IPS-NIHi11 (cell line): ENCODE measurements around the gene SLC30A5.
A peak's percentile ranks its signal among the peaks of the same experiment; 100 is the strongest.
"Not testable (repeated sequence)": the region's sequence is repeated elsewhere in the genome, so short reads cannot be mapped to it uniquely, and the experiment has no call there.

ENCODE experiments used
- DNase-seq: peaks from one replicate; pipeline ENCODE4 v3.0.0; 2012; ENCODE audit warnings: mixed read lengths, low spot score

The SLC30A5 gene

GRCh38 chr5:69105996-69106906, 12.4 kb downstream of the SLC30A5 start:
- DNase-seq, result no peak

- DNase-seq, result not testable (repeated sequence)
These were observed 14.6 kb downstream of the SLC30A5 start for GRCh38 chr5:69108367-69108766.

DNA sequence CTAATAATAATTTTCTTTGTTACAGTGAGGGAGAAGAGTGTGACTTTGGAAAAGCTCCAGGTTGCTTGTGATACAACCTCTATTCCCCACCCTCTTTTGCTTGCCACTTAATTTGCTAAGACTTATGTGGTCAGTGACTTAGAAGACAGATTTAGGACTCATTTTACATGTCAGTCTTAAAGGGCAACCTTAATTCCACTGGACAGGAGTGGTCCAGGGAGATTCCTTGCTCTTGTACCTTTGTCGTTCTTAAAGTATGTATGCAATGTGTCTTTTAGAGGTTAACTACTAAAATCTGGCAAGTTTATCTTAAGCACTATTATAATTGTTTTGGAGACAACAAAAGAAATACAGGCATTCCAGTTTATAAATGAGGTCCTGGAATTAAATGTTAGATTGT, 20.0 kb downstream of the SLC30A5 start:
- DNase-seq, result no peak

DNA sequence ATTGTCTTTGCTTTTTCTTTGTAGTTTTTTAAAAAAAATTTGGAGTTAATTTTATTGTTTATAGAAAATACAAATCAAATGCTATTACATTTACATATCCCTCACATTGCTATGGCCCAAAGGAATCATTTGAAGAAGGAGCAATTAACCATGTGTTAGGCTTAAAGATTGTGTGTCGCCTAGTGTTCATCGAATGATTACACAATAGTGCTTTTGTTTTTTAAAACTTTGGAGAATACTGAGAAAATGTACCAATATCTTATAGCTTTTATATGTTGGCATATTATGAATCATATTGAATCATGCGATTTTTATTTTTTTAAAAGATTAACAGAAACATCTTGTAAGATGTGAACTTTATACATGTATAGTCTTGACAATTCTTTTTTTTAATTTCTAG, 21.7 kb downstream of the SLC30A5 start:
- no peak for DNase-seq

- no peak for DNase-seq
These were observed 35.6 kb downstream of the SLC30A5 start for GRCh38 chr5:69129413-69129812.

GRCh38 chr5:69130241-69130640, 36.4 kb downstream of the SLC30A5 start:
- no peak for DNase-seq

DNA sequence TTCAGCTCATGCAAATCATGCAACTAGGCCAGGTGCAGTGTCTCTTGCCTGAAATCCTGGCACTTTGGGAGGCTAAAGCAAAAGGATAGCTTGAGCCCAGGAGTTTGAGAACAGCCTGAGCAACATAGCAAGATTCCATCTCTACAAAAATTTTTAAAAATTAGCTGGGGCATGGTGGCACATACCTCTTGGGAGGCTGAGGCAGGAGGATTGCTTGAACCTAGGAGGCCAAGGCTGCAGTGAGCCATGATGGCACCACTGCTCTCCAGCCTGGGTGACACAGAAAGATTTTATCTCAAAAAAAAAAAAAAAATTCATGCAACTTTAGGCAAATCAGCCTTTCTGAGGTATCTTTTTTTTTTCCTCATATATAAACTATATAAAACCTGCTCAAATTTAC, 37.5 kb downstream of the SLC30A5 start:
- DNase-seq, result no peak

DNA sequence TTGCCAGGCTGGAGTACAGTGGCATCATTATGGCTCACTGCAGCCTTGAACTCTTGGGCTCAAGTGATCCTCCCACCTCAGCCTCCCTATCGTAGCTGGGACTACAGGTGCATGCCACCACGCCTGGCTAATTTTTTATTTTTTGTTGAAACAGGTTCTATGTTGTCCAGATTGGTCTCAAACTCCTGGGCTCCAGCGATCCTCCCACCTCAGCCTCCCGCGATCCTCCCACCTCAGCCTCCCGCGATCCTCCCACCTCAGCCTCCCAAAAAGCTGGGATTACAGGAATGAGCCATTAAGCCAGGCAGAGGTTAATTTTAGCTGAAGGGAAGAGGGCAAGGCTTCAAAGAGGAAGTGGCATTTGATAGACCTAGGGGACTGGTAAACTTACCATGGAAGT, 40.3 kb downstream of the SLC30A5 start:
- DNase-seq, result no peak

- DNase-seq, result no peak
These were observed 42.5 kb downstream of the SLC30A5 start for GRCh38 chr5:69136293-69136692.

DNA sequence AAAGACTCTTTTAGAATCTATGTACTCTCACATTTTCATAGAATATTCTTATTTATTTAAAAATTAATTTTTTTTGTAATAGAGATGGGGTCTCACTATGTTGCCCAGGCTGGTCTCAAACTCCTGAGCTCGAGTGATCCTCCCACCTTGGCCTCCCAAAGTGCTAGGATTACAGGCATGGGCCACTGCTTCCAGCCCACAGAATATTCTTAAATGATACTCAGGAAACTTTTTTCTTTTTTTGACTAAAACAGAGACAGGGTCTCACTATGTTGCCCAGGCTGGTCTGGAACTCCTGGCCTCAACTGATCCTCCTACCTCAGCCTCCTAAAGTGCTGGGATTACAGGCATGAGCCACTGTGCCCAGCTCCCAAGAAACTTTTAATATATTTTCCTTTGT, 43.4 kb downstream of the SLC30A5 start:
- not testable (repeated sequence) for DNase-seq

DNA sequence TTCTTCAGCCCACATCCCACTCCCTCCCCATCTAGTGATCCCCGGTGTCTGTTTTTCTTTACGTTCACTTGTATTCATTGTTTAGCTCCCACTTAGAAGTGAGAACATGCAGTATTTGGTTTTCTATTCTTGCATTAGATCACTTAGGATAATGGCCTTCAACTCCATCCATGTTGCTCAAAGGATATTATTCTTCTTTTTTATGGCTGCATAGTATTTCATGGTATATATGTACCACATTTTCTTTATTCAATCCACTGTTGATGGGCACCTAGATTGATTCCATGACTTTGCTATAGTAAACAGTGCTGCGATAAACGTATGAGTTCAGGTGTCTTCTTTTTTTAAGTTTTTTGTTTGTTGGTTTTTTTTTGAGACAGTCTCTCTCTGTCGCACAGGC, 44.0 kb downstream of the SLC30A5 start:
- DNase-seq, result no peak

DNA sequence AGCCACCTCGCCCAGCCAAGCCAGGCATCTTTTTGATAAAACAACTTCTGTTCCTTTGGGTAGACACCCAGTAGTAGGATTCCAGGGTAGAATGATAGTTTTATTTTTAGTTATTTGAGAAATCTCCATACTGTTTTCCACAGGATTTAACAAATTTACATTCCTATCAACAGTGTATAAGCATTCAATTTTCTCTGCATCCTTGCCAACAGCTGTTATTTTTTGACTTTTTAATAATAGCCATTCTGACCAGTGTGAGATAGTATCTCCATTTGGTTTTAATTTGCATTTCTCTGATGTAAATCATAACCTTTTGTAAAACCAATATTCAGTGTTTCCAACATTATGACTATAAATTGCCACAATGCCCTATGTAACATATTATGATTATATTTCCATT, 45.0 kb downstream of the SLC30A5 start:
- DNase-seq, result no peak

DNA sequence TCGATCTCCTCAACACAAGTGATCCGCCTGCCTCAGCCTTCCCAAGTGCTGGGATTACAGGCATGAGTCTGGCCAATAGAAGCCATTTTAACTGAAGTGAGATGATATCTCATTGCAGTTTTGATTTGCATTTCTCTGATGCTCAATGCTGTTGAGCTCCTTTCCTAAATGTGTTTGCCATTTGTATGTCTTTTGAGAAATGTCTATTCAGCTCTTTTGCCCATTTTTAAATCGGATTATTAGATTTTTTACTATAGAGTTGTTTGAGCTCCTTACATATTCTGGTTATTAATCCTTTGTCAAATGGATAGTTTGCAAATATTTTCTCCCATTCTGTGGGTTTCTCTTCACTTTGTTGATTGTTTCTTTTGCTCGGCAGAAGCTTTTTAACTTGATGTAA, 46.4 kb downstream of the SLC30A5 start:
- not testable (repeated sequence) for DNase-seq

DNA sequence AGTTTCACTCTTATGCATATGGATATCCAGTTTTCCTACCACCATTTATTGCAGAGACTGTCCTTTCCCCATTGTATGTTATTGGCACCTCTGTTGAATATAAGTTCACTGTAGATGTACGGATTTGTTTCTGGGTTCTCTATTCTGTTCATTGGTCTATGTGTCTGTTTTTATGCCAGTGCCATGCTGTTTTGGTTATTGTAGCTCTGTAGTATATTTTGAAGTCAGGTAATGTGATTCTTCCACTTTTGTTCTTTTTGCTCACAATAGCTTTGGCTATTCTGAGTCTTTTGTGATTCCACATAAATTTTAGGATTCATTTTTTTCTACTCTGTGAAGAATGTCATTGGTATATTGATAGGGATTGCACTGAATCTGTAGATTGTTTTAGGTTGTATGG, 47.0 kb downstream of the SLC30A5 start:
- DNase-seq, result no peak

- not testable (repeated sequence) for DNase-seq
These were observed 54.8 kb downstream of the SLC30A5 start for GRCh38 chr5:69148576-69148975.

GRCh38 chr5:69148981-69149675, 55.3 kb downstream of the SLC30A5 start:
- no peak for DNase-seq

DNA sequence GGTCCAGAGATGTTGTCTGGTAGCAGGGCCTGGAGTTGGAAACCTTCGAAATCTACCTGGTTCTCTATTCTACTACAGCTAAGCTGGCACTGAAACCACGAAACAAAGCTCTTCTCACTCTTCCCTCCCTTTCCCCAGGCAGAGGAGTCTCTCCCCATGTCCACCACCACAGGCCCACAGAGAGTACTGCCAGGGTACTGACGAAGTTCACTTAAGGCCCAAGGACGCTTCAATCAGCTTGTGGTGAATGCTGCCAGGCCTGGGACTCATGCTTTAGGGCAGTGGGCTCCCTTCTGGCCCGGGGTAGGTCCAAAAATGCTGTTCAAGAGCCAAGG, 55.8 kb downstream of the SLC30A5 start:
- no peak for DNase-seq

DNA sequence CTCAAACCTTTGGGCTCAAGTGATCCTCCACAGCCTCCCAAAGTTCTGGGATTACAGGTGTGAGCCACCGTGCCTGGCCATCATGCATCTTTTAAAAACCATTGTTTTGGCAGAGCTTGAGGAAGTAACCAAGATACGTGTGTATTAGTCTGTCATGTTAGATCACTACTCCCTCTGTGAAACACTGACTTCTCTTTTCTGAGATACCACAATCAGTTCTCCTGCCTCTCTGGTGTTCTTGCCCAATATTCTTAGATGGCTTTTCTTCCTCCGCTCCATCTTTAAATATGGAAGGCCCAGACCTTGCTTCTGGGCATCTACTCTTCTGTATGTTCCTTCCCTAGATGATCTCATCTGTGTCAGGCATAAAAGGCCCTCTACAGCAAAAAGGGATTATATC, 58.9 kb downstream of the SLC30A5 start:
- no peak for DNase-seq

DNA sequence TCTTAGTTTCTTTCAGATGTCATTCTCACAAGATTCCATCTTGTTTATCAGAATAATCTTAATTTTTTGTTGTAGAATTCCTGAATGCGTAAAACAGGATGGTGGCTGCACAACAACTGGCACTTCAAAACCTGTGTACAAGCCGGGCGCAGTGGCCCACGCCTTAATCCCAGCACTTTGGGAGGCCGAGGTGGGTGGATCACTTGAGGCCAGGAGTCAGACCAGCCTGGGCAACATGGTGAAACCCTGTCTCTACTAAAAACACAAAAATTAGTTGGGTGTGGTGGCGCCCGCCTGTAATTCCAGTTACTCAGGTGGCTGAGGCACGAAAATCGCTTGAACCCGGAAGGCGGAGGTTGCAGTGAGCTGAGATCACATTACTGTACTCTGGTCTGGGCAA, 62.6 kb downstream of the SLC30A5 start:
- no peak for DNase-seq

GRCh38 chr5:69158039-69158438, 64.2 kb downstream of the SLC30A5 start:
- no peak for DNase-seq

DNA sequence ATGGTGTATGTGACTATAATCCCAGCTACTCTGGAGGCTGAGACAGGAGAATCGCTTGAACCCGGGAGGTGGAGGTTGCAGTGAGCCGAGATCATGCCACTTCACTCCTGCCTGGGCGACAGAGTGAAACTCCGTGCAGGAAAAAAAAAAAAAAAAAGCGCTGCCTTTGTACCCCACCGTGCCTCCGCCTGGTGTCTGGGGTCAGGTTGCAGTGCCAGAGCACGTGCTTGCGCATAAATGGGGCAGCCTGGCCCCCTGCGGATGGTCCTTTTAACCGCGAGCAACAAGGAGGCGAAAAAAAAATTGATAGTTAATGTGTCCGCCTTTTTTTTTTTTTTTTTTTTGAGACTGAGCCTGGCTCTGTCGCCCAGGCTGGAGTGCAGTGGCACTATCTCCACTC, 66.8 kb downstream of the SLC30A5 start:
- peak; percentile 29 for DNase-seq

- peak; percentile 100 for DNase-seq
These were observed 73.1 kb downstream of the SLC30A5 start, which contains the start of gene CCNB1 for GRCh38 chr5:69166686-69167492. TSS of gene CCNB1 (plus strand) at chr5:69167150. CDS start at chr5:69167263, 113 bp downstream.

- DNase-seq, result peak; percentile 58
These were observed 73.7 kb downstream of the SLC30A5 start for GRCh38 chr5:69167493-69167855.
